ENCODE results near the gene FAM83G.

Gene FAM83G

GRCh38 chr17:18987230-18987610 is 17.3 kb downstream of the FAM83G start:
- no peak for DNase-seq (ENCODE audit: low read depth)

- DNase-seq (ENCODE audit: low read depth), result no peak
These were observed 17.9 kb downstream of the FAM83G start for GRCh38 chr17:18986541-18987229.

- DNase-seq (ENCODE audit: low read depth), result no peak
These were observed 19.1 kb downstream of the FAM83G start for GRCh38 chr17:18985475-18985874.

DNA sequence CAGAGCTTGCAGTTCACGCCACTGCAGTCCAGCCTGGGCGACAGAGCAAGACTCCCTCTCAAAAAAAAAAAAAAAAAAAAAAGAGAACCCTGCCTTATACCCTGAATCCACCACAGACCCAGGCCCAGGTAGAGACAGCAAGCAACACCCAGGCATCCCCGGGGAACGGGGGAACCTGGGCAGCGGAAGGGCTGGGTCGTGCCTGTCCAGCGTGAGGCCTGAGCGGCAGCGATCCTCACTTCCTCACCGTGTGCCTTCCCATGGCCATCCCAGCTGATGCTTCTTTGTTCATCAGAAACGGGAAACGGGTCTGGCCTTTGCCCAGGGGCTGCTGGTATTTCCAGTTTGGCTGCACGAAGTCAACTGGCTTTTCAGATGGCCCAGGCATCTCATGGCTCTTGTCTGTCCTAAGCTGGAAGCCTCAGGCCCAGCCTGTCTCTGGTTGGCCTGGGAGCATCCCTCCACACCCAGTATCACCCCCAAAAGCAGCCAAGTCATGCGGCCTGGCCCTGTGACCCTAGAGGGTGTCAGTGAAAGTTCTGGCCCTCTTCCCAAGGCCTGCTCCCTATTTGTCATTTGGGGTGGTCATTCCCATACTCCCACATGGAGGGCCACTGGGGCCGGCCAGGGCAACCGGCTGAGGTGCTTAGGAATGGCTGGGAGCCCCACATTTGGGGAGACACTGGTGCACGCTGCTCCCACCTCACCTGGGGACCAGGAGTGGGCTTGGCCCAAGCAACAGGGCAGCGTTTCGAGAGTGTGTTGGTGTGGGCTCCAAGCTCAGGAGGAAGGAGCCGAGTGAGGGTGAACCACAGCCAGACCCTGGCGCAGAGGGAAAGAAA is 20.1 kb downstream of the FAM83G start:
- DNase-seq (ENCODE audit: low read depth), result no peak

GRCh38 chr17:18981642-18982424 is 22.7 kb downstream of the FAM83G start:
- DNase-seq (ENCODE audit: low read depth), result no peak

DNA sequence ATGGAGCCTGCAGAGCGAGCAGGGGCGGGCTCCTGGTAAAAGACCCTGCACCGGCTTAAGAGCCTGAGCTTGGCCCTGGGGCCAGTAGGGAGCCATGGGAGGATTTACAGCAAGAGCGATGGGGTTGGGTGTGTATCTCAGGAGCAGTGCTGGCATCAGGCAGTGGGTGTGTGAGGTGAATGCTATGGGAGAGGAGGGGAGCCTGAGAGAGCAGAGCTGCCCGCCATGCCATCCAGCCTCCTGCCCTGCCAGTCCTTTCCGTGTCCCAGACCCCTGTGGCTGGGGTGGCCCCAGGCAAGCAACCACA is 23.3 kb downstream of the FAM83G start:
- no peak for DNase-seq (ENCODE audit: low read depth)

DNA sequence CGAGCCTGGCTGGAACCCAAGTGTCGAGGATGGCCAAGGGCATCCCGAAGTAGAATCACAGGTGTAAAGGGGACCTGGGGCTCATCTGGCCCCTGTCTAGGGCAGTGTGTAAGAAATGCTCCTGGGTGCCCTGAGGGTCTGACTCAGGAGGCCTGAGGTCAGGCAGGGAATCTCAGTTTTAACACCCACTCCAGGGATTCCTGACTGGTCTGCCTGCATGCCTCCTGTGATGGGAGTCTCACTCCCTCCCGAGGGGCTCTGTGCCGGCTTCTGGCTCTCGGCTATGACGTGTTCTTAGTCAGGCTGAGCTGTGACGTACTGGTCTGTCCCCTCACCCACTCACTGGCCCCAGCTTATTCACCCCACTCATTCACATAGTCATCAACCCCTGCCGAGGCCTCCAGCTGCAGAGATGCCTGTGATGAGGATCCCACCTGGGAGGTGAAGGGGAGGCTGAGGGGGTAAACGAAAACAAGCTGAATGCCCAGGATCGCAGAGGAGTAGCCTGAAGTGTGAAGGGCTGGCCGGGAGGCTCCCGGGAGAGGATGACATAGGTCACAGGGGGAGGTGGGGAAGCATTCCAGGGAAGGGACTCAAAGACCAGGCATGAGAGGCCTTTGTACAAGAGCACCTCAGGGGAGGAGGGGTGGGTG is 23.8 kb downstream of the FAM83G start:
- DNase-seq (ENCODE audit: low read depth), result no peak

DNA sequence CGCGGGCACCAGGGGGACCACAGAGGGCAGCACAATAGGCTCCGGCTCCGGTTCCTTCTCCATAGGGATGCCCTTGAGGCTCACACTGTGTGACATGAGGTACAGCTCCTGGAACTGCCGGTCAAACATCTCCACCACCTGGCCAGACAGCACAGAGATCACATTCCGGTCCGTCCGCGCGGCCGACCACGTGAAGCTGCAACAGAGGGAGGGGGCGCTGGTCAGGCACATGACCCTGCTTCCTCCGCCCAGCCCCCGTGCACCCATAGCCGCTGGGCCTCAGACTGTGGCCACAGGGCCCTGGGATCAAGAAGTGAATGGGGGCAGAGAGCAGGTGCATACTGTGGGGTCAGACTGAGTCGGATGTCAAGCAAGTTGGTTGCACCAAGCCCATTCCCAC is 25.9 kb downstream of the FAM83G start:
- no peak for DNase-seq (ENCODE audit: low read depth)

DNA sequence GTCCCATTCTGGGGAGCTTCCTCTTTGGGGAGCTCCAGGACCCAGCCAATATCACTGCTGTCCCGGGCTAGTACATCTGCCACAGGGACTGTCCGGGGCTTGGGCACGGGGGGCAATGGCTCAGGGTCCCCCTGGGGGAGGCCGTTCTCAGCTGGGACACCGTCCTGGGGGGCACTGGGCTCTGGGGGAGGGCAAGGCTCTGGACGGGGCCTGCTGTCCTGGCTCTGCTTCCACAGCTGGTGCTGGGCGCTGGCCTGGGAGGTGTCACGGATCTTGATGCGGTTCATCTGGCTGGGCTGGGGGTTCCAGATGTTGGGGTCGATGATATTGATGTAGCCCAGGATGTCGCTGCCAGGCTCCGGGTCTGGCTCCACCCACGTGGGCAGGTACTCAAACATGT is 26.5 kb downstream of the FAM83G start:
- DNase-seq (ENCODE audit: low read depth), result no peak

- DNase-seq (ENCODE audit: low read depth), result no peak
These were observed 26.9 kb downstream of the FAM83G start for GRCh38 chr17:18977646-18978045.

DNA sequence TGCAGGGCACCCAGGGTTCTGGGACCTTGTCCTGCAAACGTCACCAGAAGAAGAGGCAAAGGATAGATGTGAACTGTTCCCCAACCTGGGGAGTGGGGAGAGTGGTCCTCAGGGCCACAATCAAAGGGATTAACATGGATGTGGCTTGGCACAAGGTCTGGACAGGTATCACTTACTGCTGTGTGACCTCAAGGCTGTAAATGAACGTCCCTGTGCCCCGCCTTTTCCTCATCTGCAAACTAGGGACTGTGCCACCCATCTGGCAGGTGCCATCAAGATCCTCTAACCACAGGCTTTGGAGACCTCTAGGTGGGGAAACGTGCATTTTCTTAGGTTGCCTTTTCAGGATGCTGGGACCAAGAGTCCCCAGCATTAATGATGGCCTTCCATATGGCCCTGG is 27.5 kb downstream of the FAM83G start:
- no peak for DNase-seq (ENCODE audit: low read depth)

DNA sequence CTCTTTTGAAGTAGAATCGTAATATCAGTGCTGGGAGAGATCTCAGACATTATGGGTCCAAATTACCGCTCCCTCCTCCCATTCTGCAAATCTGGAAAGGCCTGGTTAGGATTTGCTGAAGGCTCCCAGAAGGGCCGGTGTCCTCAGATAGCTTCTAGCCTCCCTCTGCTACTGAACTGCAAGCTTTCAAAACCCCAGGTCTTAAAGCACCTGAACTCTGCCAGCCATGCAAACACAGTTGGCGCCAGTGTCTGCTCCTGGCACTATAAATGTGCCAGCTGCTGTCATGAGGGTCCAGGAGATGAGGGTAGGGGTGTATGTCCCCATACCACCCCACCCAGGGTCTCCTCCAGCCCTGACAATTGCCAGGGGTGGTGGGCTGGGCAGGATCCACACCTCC is 28.4 kb downstream of the FAM83G start:
- DNase-seq (ENCODE audit: low read depth), result no peak

DNA sequence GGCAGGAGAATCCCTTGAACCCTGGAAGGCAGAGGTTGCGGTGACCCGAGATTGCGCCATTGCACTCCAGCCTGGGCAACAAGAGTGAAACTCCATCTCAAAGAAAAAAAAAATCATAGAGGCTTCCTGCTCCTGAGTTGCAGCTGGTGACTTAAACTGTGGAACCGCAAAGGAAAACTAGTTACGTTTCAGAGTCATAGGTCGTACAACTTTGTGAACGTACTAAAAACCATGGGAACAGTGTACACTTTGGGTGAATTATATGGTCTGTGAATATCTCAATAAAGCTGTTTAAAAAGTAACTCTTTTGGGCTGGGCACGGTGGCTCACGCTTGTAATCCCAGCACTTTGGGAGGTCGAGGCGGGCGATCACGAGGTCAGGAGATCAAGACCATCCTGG is 29.0 kb downstream of the FAM83G start:
- DNase-seq (ENCODE audit: low read depth), result no peak

DNA sequence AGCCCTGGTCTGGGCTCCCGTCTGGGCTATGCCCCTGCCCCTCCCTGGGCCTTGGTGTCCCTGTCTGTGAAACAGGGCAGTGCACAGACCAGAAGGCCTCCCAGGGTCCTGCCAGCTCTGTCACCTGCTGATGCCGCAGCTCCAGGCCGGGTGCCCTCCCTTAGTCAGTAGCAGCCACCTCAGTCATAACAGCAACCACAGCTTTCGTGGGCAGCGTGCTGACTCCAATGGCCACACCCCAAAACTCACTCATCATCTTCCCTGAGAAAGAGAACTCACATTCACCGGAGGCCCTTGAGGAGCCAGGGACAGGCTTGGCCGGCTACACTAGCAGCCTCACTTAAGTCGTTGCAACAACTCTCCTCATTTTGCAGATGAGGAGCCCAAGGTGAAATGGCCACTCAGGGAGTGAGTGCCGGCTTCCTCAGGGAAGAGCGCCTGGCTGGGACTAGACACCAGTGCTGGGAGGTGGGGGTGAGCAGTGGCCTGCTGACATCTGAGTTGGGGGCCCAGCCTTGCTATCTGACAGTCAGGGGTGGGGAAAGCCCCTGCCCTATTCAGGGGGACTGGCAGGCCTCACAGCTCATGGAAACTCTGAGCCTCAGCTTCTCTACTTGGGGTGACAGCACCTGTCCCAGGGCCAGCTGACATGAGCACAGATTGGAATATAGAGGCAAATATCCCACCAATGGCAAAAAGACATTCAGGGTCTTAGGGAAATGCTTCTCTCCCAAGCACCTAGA is 30.0 kb downstream of the FAM83G start:
- no peak for DNase-seq (ENCODE audit: low read depth)

- no peak for DNase-seq (ENCODE audit: low read depth)
These were observed 32.8 kb downstream of the FAM83G start for GRCh38 chr17:18971801-18972200.

GRCh38 chr17:18970582-18971480 is 33.7 kb downstream of the FAM83G start:
- DNase-seq (ENCODE audit: low read depth), result no peak

GRCh38 chr17:18968945-18969887 is 35.3 kb downstream of the FAM83G start:
- DNase-seq (ENCODE audit: low read depth), result no peak

GRCh38 chr17:18968345-18968744 is 36.2 kb downstream of the FAM83G start:
- no peak for DNase-seq (ENCODE audit: low read depth)

- no peak for DNase-seq (ENCODE audit: low read depth)
These were observed 36.6 kb downstream of the FAM83G start for GRCh38 chr17:18967916-18968315.
